ENCODE measurements around the gene CEP350.

DNA sequence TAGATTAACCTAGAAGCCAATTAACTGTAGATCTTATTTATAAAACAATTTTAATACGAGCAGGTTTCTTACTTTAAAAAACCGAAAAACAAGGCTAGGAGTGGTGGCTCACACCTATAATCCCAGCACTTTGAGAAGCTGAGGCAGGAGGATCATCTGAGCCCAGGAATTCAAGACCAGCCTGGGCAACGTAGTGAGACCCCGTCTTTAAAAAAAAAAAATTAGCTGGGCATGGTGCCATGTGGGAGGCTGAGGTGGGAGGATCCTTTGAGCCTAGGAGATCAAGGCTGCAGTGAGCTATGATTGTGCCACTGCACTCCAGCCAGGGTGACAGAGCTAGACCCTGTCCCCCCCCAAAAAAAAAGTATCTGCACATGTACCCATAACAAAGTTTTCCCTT is 110.8 kb downstream of the CEP350 start:
- no peak for TF ChIP-seq CTCF (IDR thresholded peaks at IDR 0.05)
- TF ChIP-seq POLR2A (IDR thresholded peaks at IDR 0.05; ENCODE audit: low read length): no peak
- TF ChIP-seq BCL3 (IDR thresholded peaks at IDR 0.05): no peak
- no peak for TF ChIP-seq HOXA7 (CRISPR knock-in tag; IDR thresholded peaks at IDR 0.05)

Measured in A549 (cell line).